Liver (tissue), 3 donors: ENCODE results near the gene TSC1.

ENCODE experiments used
- ATF3 ChIP-seq: IDR thresholded peaks from 2 replicates; pipeline ENCODE4 v1.6.1; 2016; ENCODE audit warnings: antibody characterized with exemption
- CTCF ChIP-seq: fragments of 150-350 bp; IDR thresholded peaks from 2 replicates; pipeline ENCODE4 v1.5.1; 2017; ENCODE audit warnings: improper control_type of control experiment, low read depth, low read length; ENCODE audit not compliant: missing input control
- EGR1 ChIP-seq, 2 donors: IDR thresholded peaks; 2 replicates each; pipeline ENCODE4 v1.6.1; 2016 to 2018; ENCODE audit warnings: antibody characterized with exemption in 2 of 2, low read depth in 2 of 2
- GABPA ChIP-seq, 2 donors: IDR thresholded peaks in 1 of 2; conservative IDR thresholded peaks in 1 of 2; 2 replicates each; pipeline ENCODE4 v1.6.1; 2016; ENCODE audit warnings: antibody characterized with exemption in 2 of 2, mild to moderate bottlenecking in 1 of 2, moderate library complexity in 1 of 2
- JUND ChIP-seq, 2 donors: IDR thresholded peaks; 2 replicates each; pipeline ENCODE4 v1.6.1; 2016; ENCODE audit warnings: antibody characterized with exemption in 2 of 2
- MAX ChIP-seq: IDR thresholded peaks from 2 replicates; pipeline ENCODE4 v1.6.1; 2016; ENCODE audit warnings: antibody characterized with exemption
- RAD21 ChIP-seq, 2 donors: IDR thresholded peaks; 2 replicates each; pipeline ENCODE4 v1.6.1; 2016; ENCODE audit warnings: antibody characterized with exemption in 2 of 2, mild to moderate bottlenecking in 2 of 2
- REST ChIP-seq: IDR thresholded peaks from 2 replicates; pipeline ENCODE4 v1.6.1; 2016; ENCODE audit warnings: antibody characterized with exemption, mild to moderate bottlenecking
- RXRA ChIP-seq, 2 donors: IDR thresholded peaks; 2 replicates each; pipeline ENCODE4 v1.6.1; 2017 to 2018; ENCODE audit warnings: antibody characterized with exemption in 2 of 2, mild to moderate bottlenecking in 1 of 2
- SP1 ChIP-seq: IDR thresholded peaks from 2 replicates; pipeline ENCODE4 v1.6.1; 2018; ENCODE audit warnings: antibody characterized with exemption, mild to moderate bottlenecking
- TAF1 ChIP-seq: conservative IDR thresholded peaks from 2 replicates; pipeline ENCODE4 v1.6.1; 2016; ENCODE audit warnings: antibody characterized with exemption, mild to moderate bottlenecking
- YY1 ChIP-seq: IDR thresholded peaks from 2 replicates; pipeline ENCODE4 v1.6.1; 2016; ENCODE audit warnings: antibody characterized with exemption, mild to moderate bottlenecking
- donor health status: healthy.
- donor health status: healthy.

GRCh38 chr9:132896264-132896663 is 48.2 kb downstream of the TSC1 start:
- TF ChIP-seq SP1 (no peak), TAF1 (no peak), CTCF (no peak), ATF3 (no peak), GABPA (IDR thresholded peaks at IDR 0.05 in 1 of 2, conservative IDR thresholded peaks at IDR 0.05 in 1 of 2) (no peak), JUND (IDR thresholded peaks at IDR 0.05) (no peak), YY1 (no peak), MAX (no peak), REST (no peak), EGR1 (IDR thresholded peaks at IDR 0.05; ENCODE audit: low read depth in 2 of 2) (no peak), RXRA (IDR thresholded peaks at IDR 0.05) (no peak), RAD21 (IDR thresholded peaks at IDR 0.05) (no peak)
